NCI-H226 (cell line): ENCODE results near the gene LRRC37A2.
"Not testable (repeated sequence)": the region's sequence is repeated elsewhere in the genome, so short reads cannot be mapped to it uniquely, and the experiment has no call there.

Source experiments
- DNase-seq: peaks from one replicate; pipeline ENCODE4 v3.0.0-alpha.2; 2015

Gene LRRC37A2

DNA sequence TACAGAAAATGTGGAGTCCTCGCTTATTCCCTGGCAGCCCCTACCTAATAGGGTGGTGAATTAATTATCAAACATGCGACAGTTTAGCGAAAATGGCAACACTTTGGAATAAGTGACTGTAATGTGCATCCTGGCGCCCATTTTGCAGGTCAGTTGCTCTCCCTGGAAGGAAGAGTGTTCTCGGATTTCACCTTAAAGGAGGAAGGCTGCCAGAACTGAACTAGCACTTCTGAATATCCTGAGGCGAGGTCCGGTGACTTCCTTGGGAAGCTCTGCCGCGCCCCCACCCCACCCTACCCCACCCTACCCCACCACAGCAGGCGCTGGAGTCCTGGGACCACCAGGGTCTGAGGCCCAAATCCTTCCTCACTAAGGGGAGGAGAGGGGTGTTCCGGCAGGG lies at the start of gene LRRC37A2:
TSS of gene LRRC37A2 (plus strand) at position 301 of the 400 bp plus-strand sequence. CDS start 245 bp downstream, outside the sequence.
- not testable (repeated sequence) for DNase-seq

DNA sequence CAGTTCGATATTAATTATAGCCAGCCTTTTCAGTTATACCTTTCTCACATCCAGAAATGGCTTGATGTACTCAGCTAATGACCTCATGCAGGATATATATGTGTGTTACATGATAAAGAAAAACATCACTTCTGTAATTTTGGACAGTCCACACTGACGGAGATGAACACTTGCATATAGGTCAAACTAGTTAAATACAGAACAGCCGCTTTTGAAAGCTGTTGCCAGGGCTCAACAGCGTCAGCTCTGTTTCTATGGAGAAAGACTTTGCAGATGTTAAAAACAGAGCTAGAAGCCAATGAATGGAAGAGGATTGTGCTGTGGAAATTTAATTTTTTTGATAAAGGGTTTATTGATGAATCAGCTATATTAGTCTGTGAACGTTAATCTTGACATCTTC lies 44.6 kb upstream of the LRRC37A2 start:
- DNase-seq: not testable (repeated sequence)

GRCh38 chr17:46474489-46474888 lies 37.8 kb upstream of the LRRC37A2 start:
- DNase-seq: not testable (repeated sequence)

GRCh38 chr17:46475583-46475982 lies 36.7 kb upstream of the LRRC37A2 start:
- DNase-seq: not testable (repeated sequence)

- not testable (repeated sequence) for DNase-seq
Observed at GRCh38 chr17:46478823-46479222, 33.4 kb upstream of the LRRC37A2 start.

GRCh38 chr17:46481310-46481709 lies 31.0 kb upstream of the LRRC37A2 start:
- not testable (repeated sequence) for DNase-seq

DNA sequence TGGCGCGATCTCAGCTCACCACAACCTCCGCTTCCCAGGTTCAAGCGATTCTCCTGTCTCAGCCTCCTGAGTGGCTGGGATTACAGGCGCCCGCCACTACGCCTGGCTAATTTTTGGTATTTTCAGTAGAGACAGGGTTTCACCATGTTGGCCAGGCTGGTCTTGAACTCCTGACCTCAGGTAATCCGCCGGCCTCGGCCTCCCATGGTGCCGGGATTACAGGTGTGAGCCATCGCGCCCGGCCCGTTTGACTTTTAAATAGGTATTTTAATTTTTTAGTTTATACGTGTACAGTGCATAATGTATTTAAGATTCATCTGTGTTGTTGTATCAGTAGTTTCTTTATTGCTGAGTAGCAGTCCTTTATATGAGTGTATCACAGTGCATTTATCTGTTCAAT lies 20.2 kb upstream of the LRRC37A2 start:
- not testable (repeated sequence) for DNase-seq

GRCh38 chr17:46499437-46500139 lies 12.7 kb upstream of the LRRC37A2 start:
- DNase-seq: not testable (repeated sequence)

GRCh38 chr17:46505896-46506295 lies 6.4 kb upstream of the LRRC37A2 start:
- DNase-seq: not testable (repeated sequence)

- not testable (repeated sequence) for DNase-seq
Observed at GRCh38 chr17:46534716-46535115, 22.4 kb downstream of the LRRC37A2 start.

- not testable (repeated sequence) for DNase-seq
Observed at GRCh38 chr17:46548607-46549006, 36.3 kb downstream of the LRRC37A2 start.

DNA sequence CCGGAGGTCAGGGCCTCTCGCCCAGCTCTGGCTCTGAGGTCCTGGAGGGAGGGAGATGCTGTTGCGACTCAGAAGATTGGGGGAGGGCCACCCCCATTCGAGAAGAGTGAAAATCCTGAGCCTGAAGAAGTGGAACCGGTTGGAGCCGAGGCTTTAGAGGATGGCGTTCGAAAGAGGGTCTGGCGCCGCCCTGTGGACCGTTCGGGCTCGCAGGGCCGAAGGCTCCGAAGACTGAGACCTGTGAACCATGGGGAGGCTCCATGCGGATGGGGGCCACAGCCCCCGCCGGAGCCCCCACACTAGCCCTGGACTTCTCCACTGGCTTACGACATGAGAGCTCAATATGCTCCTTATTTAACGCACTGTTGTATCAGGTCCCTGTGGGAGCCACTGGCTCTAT lies 46.9 kb downstream of the LRRC37A2 start:
- not testable (repeated sequence) for DNase-seq

- DNase-seq: not testable (repeated sequence)
Observed at GRCh38 chr17:46560048-46560447, 47.8 kb downstream of the LRRC37A2 start.

DNA sequence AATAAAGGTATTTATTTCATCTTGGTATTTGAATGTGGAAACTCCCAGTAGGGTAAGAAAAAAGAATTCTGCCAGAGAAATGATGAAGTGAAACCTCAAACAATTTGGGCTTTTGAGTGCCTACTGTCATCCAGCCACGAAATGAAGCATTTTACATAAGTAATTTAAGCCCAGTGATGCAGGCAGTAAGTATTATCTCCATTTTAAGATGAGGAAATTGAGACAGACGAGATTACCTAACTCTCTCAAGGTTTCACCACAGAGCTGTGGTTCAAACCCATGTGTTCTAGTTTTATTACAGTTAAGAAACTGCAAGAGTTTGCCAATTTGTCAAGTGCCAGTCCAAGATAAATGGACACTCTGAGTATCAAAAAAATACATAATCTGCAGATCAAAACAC lies 54.0 kb downstream of the LRRC37A2 start:
- DNase-seq: not testable (repeated sequence)

DNA sequence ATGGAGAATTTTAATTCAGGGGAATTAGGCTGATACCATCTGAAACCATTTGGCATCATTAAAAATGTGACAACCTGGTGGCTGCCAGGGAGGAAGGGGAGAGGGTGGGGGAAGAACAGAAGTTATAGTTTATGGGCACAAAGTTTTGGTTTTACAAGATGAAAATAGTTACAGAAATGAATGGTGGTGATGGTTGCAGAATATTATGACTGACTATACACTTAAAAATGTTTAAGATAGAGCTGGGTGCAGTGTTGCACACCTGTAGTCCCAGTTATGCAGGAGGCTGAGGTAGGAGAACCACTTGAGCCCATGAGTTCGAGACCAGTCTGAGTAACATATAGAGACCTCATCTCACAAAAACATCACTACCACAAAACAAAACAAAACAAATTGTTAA lies 54.7 kb downstream of the LRRC37A2 start:
- DNase-seq: not testable (repeated sequence)

DNA sequence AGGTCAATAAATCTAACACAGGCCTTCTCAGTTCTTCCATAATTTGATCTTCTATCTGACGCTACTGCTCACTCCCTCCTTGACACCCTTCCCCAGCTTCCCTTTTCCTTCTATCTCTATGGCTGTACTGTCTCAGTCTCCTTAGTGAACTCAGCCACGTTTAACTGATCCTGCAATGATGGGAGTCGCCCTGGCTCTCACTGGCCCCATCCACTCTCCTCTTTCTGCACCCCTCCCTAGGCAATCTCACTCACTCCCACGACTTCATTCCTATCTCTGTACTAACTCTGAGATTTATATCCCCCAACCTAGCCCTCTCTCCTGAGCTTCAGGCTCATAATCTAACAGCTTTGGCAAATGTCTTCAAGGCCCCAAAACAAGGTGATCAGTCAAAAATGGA lies 59.5 kb downstream of the LRRC37A2 start:
- not testable (repeated sequence) for DNase-seq

- DNase-seq: not testable (repeated sequence)
Observed at GRCh38 chr17:46579083-46580075, 67.1 kb downstream of the LRRC37A2 start, which contains the start of gene ARL17A. Gene ARL17A, minus strand, starts transcription at chr17:46579691. Its CDS starts 3,369 bp downstream, at chr17:46576322.

DNA sequence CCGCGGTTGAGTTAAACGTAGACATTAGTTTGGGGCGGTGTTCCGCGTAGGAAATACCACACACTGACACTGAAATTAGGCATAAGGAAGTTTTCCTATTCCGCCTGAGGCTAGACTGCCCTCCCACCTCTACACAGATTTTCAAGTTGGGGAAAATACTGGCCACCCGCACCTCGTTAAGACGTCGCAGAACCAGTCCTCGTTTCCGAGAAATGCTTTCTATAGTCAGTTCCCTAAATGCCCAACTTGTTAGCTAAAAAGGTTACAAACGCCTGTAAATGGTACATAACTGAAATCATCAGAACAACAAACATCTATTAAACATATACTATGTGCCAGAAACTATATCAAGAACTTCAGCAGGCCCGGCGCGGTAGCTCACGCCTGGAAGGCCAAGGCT lies 67.8 kb downstream of the LRRC37A2 start:
- not testable (repeated sequence) for DNase-seq

DNA sequence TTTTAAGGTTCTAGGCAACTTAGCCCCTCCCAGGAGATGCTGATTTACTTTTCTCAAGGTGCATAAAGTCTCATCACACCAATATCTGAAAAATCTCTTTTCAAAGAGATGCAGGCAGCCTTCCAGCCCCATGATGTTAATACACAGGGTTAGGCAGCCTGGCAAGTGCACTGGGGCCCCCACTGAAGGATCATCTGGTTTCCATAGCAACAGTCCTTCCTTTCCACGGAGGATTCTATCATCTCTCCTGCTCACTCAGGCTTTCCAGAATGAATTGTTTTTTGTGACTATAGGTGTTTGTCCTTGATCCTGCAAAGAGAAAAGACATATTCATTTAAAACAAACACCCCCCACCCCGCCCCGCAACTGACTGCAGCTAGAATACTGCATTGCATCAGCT lies 73.2 kb downstream of the LRRC37A2 start:
- DNase-seq: not testable (repeated sequence)

- not testable (repeated sequence) for DNase-seq
Observed at GRCh38 chr17:46590157-46591146, 78.2 kb downstream of the LRRC37A2 start, which contains the start of gene NSF. Gene NSF, plus strand, starts transcription at chr17:46590669. Its CDS starts 107 bp downstream, at chr17:46590776.

GRCh38 chr17:46591332-46591731 lies 79.1 kb downstream of the LRRC37A2 start:
- DNase-seq: not testable (repeated sequence)
